IPS-18a (cell line): ENCODE measurements around the gene DIP2C.

Source experiments
- H3K27ac ChIP-seq: one replicate; pipeline ENCODE4 v1.5.1; 2013; ENCODE audit warnings: low read length
- H3K27me3 ChIP-seq: one replicate; pipeline ENCODE4 v1.6.1; 2013; ENCODE audit warnings: mild to moderate bottlenecking, low read length; ENCODE audit not compliant: control insufficient read depth, insufficient read depth
- H3K36me3 ChIP-seq: one replicate; pipeline ENCODE4 v1.6.1; 2013; ENCODE audit warnings: low read depth, low read length; ENCODE audit not compliant: control insufficient read depth
- H3K4me1 ChIP-seq: one replicate; pipeline ENCODE4 v1.6.1; 2013; ENCODE audit warnings: low read depth, low read length; ENCODE audit not compliant: control insufficient read depth
- H3K4me3 ChIP-seq: one replicate; pipeline ENCODE4 v1.5.1; 2013; ENCODE audit warnings: low read length
- H3K9ac ChIP-seq: one replicate; pipeline ENCODE4 v1.6.1; 2013; ENCODE audit warnings: mild to moderate bottlenecking, low read length, moderate library complexity
- H3K9me3 ChIP-seq: one replicate; pipeline ENCODE4 v1.6.1; 2013; ENCODE audit warnings: low read depth, low read length; ENCODE audit not compliant: control insufficient read depth

The DIP2C gene

GRCh38 chr10:563827-564226, 125.6 kb downstream of the DIP2C start:
- Histone ChIP-seq H3K27me3 (no peaks in the 10 kb centered on the region), H3K4me3 (no peak overlapping the region), H3K9ac (no peak overlapping the region), H3K9me3 (no peaks in the 10 kb centered on the region), H3K36me3 (no peaks in the 10 kb centered on the region), H3K4me1 (peaks cover 8% of the 10 kb centered on the region), H3K27ac (no peak overlapping the region)

DNA sequence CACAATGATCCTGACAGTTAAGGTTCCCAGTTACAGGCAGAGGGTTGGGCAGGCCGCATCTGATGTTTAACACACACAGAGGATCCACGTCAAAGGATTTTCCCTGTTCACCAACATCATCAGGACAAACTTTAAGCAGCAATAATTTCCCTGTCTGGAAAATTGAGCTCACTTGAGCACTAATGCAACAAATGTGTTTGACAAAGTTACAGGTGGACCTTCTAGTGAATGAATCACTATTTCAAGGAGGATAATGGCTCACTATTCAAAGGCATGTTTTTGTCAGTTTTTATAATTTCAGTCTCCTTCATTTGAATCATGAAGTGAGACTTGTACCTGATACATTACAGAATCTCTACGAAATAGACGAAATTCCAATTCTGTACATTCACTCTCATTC, 127.3 kb downstream of the DIP2C start:
- H3K9ac ChIP-seq = no peak overlapping the region
- H3K27me3 ChIP-seq = no peaks in the 10 kb centered on the region
- H3K9me3 ChIP-seq = no peaks in the 10 kb centered on the region
- no peaks in the 10 kb centered on the region for H3K36me3 ChIP-seq
- peaks cover 15% of the 10 kb centered on the region for H3K4me1 ChIP-seq
- no peak overlapping the region for H3K4me3 ChIP-seq
- no peak overlapping the region for H3K27ac ChIP-seq

DNA sequence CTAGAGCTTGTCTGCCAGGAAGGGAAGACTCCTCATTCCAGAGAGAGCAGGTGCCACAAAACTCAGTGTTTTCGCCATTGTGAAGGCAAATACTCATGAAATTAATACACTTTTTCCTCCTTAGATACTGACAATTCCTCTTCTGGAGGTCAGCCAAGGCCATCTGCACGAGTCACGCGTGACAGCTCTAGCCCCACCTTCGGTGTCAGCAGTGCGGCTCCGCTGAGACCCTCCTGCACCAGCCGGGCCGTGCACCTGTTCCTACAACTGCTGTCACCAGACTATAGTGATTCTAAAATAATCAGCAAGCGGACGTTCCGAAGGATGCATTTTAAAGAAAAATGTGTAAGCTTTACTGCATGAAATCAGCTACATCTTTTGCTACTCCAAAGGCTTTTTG, 127.7 kb downstream of the DIP2C start:
- H3K4me1 ChIP-seq = peaks cover 16% of the 10 kb centered on the region
- H3K27me3 ChIP-seq = no peaks in the 10 kb centered on the region
- H3K9ac ChIP-seq = no peak overlapping the region
- H3K4me3 ChIP-seq = no peak overlapping the region
- no peaks in the 10 kb centered on the region for H3K9me3 ChIP-seq
- H3K27ac ChIP-seq = no peak overlapping the region
- H3K36me3 ChIP-seq = no peaks in the 10 kb centered on the region

GRCh38 chr10:560314-560992, 129.0 kb downstream of the DIP2C start:
- Histone ChIP-seq H3K4me3 (no peak overlapping the region), H3K9me3 (no peaks in the 10 kb centered on the region), H3K36me3 (no peaks in the 10 kb centered on the region), H3K27ac (no peak overlapping the region), H3K27me3 (no peaks in the 10 kb centered on the region), H3K4me1 (peaks cover 18% of the 10 kb centered on the region), H3K9ac (no peak overlapping the region)

DNA sequence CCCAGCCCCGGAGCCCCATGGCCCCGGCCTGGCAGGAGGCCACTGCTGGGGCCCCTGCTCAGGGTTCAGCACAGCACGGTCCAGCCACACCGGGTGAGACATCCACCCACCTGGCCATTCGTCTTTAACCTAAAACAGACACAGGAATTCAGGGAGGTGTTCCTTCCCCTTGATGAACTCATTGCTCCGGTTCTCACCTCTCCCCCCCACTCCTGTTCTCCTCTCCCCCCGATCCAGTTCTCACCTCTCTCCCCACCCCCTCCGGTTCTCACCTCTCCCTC, 129.8 kb downstream of the DIP2C start:
- no peak overlapping the region for H3K4me3 ChIP-seq
- no peaks in the 10 kb centered on the region for H3K9me3 ChIP-seq
- peaks cover 18% of the 10 kb centered on the region for H3K4me1 ChIP-seq
- no peaks in the 10 kb centered on the region for H3K27me3 ChIP-seq
- no peak overlapping the region for H3K27ac ChIP-seq
- H3K36me3 ChIP-seq = no peaks in the 10 kb centered on the region
- H3K9ac ChIP-seq = no peak overlapping the region

DNA sequence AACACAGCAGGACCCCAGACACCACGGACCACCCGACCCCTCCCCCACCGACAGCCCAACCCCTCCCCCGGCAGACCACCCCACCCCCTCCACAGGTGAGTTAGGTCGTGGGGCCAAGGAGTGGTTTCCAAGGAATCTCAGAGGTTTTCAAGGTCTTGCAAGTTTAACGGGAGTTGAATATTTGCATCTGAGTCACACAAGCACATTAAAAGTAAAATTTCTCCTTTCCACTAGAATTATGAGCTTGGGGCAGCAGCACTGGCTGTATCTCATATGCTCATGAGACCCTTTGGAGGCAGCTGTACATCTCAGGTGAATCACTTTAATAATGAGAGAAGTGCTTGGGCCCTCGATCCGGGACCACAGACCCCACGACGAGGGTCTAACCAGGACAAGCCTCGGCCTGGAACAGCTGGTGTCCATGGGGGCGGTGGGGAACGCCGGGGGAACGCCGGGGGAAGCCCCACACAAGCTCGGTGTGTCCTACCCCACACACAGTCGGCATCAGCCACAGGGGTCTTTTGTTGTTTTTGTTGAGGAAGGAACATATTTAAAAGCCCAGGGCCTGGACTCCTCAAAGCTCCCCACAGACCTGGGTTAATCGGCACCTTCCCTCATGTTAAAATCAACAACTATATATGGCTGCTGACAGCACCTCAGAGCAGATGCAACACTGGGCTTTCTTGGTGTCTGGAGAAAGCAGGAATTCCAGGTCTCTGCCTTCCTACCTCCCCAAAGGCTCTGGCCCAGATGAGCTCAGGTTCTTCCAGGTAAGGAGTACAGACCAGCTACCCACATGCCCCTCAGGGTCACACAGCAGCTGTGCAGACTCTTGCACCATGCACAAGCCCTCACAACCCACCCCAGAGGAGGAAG, 130.3 kb downstream of the DIP2C start:
- Histone ChIP-seq H3K27me3 (no peaks in the 10 kb centered on the region), H3K4me3 (no peak overlapping the region), H3K27ac (no peak overlapping the region), H3K36me3 (no peaks in the 10 kb centered on the region), H3K9ac (no peak overlapping the region), H3K9me3 (no peaks in the 10 kb centered on the region), H3K4me1 (peaks cover 18% of the 10 kb centered on the region)

DNA sequence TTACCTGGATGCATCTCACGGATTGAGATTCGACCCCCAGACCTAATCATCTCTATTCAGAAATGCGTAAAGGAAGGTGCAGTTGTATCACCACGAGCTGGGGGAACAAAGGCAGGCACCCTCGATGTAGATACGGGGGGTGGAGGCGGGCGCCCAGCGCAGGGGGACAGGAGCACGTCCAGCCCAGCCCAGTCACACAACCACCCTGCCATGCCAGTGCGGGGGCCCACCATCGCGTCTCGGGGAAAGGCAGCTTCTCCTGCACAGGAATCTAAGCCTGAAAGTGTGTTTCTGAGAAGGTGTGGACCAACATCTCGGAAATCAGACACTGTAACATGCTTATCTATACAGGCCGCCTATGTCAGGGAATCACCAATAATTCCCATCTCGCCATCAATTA, 131.1 kb downstream of the DIP2C start:
- no peak overlapping the region for H3K4me3 ChIP-seq
- H3K27ac ChIP-seq = no peak overlapping the region
- no peaks in the 10 kb centered on the region for H3K36me3 ChIP-seq
- H3K27me3 ChIP-seq = no peaks in the 10 kb centered on the region
- no peak overlapping the region for H3K9ac ChIP-seq
- H3K4me1 ChIP-seq = peaks cover 18% of the 10 kb centered on the region
- H3K9me3 ChIP-seq = no peaks in the 10 kb centered on the region

DNA sequence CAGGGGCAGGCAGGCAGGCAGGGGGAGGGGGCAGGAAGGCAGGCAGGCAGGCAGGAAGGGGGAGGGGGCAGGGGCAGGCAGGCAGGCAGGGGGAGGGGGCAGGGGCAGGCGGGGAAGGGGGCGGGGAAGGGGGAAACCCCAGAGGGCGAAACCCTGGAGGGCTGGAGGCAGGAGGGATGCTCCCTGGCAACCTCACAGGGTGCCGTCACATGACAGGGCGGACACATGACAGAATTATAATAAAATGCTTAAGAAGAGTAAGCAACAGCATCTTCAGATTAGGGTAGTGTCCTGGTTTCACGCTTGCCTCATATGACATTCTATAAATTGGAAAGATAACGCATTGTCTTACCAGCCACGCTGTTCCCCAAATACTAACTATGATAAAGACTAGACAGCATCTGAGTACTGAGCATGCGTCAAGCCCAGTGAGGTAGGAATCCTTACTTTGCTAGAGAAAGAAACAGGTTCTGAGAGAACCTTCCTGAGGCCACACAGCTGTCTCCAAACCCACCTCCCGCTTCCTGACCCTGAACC, 131.6 kb downstream of the DIP2C start:
- H3K27me3 ChIP-seq = no peaks in the 10 kb centered on the region
- H3K9me3 ChIP-seq = no peaks in the 10 kb centered on the region
- H3K9ac ChIP-seq = no peak overlapping the region
- no peak overlapping the region for H3K4me3 ChIP-seq
- peaks cover 18% of the 10 kb centered on the region for H3K4me1 ChIP-seq
- no peaks in the 10 kb centered on the region for H3K36me3 ChIP-seq
- H3K27ac ChIP-seq = no peak overlapping the region

DNA sequence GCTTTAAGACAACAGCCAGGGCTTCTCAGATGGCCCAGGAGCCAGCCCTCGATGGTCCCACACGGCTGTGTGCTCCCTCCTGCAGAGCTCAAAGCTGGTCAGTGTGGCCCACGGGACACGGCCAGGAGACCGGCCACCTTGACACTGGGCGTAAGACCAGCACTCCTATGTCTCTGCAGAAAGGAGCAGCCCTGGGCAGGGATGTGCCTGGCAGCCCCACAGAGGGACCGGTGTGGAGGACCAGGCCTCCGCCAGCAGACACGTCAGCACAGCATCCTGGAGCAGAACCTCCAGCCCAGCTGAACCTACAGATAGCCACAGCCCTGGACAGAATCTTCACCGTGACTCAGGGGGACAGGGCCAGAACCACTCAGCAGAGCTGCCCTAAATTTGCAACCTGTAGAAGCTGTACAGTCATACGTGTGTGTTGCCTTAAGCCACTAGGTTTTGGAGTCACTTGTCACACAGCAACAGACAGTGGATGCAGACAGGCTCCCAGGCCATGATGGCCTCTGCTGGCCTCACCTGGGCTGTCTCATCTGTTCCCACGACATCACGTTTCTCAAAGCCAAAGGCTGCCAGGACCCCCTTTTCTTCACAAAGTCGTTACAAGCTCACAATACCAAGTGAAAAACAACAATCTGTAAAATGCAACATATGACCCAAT, 132.4 kb downstream of the DIP2C start:
- no peak overlapping the region for H3K9ac ChIP-seq

GRCh38 chr10:555682-556350, 133.7 kb downstream of the DIP2C start:
- Histone ChIP-seq H3K36me3 (no peaks in the 10 kb centered on the region), H3K9me3 (no peaks in the 10 kb centered on the region), H3K9ac (no peak overlapping the region), H3K27ac (no peak overlapping the region), H3K4me1 (peaks cover 18% of the 10 kb centered on the region), H3K27me3 (no peaks in the 10 kb centered on the region), H3K4me3 (no peak overlapping the region)

More for the DNA sequence above, 132.4 kb downstream of the DIP2C start:
- no peaks in the 10 kb centered on the region for H3K9me3 ChIP-seq
- H3K4me1 ChIP-seq = peaks cover 18% of the 10 kb centered on the region
- no peak overlapping the region for H3K27ac ChIP-seq
- no peak overlapping the region for H3K4me3 ChIP-seq
- H3K36me3 ChIP-seq = no peaks in the 10 kb centered on the region
- no peaks in the 10 kb centered on the region for H3K27me3 ChIP-seq

- Histone ChIP-seq H3K9ac (no peak overlapping the region), H3K9me3 (no peaks in the 10 kb centered on the region), H3K27ac (no peak overlapping the region), H3K4me1 (peaks cover 18% of the 10 kb centered on the region), H3K27me3 (no peaks in the 10 kb centered on the region), H3K4me3 (no peak overlapping the region), H3K36me3 (no peaks in the 10 kb centered on the region)
Observed at GRCh38 chr10:555281-555680, 134.2 kb downstream of the DIP2C start.
